AG04450 (cell line): ENCODE data around the gene FMNL2. TPM values are rescaled to one million over a fixed set of nuclear protein-coding genes. Genes with fewer than 3 reads are reported as not detected.

ENCODE experiments used
- CTCF ChIA-PET: fragments of 300-600, 350-600 bp; formaldehyde crosslinking; extraction: SDS; loops from one replicate; lab custom pipeline; 2022; ENCODE audit warnings: antibody characterized with exemption, inconsistent platforms; lab: Charles Lee
- POLR2A ChIA-PET: fragments of 350-600 bp; formaldehyde crosslinking; extraction: SDS; loops from one replicate; lab custom pipeline; 2021; ENCODE audit warnings: antibody characterized with exemption, inconsistent platforms; lab: Yijun Ruan, JAX
- DNase-seq: peaks from one replicate; pipeline ENCODE4 v3.0.0-alpha.2; 2011; ENCODE audit warnings: low read depth, low spot score
- H3K27ac ChIP-seq: one replicate; pipeline ENCODE4 v1.5.1; 2012; ENCODE audit warnings: low read depth, low read length, control low read depth
- H3K27me3 ChIP-seq: one replicate; pipeline ENCODE4 v1.6.0; 2012; ENCODE audit warnings: low read length; ENCODE audit not compliant: control insufficient read depth, insufficient read depth
- H3K4me3 ChIP-seq: 2 replicates; pipeline ENCODE4 v1.5.1; 2011; ENCODE audit warnings: mild to moderate bottlenecking, low read depth, low read length, control low read depth
- H3K9me3 ChIP-seq: 2 replicates; pipeline ENCODE4 v1.5.1; 2012; ENCODE audit warnings: low read length; ENCODE audit not compliant: control insufficient read depth, insufficient read depth
- polyA plus RNA-seq: library from polyadenylated mRNA; depleted of rRNA; stranded (reverse); fragments of >200 nt; gene quantifications from 2 replicates; pipeline ENCODE4 v1.2.3, GENCODE V29; 2011
- TF ChIP-seq, protein P1 (sequence below): IDR thresholded peaks from 2 replicates; pipeline ENCODE4 v1.5.1; 2011; ENCODE audit warnings: low read depth, low read length, control low read depth, inconsistent platforms

FMNL2 gene
- polyA plus RNA-seq, 1 experiment: 22.0 TPM

DNA sequence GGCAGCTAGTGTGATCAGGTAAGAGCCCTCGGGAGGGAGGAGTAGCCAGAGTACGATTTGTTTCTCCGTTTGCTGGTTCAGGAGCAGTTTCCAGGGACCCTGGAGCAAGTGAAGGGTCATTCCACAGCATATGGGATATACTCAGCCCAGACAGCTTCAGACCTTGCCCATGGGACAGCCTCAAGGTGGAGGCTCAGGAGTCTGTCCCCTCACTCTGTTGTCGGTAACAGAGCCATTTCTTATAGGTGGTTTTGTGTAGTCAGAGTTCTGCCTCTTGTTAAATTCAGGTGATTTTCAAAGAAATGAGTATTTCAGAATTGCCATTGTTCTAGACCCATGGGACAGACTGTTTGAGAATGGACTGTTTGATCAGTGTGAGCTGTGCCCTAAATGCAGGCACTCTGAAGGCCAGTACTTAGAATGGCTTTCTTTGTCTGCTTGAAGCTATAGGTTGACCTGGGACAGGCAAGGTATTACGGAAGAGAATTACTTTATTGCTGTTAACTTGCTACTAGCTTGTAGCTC lies 15.2 kb downstream of the FMNL2 start:
- POLR2A ChIA-PET: no interaction called here
- DNase-seq: no peak
- CTCF ChIA-PET: no interaction called here
- Histone ChIP-seq H3K9me3 (no peaks in the 10 kb centered on the region), H3K4me3 (no peak overlapping the region), H3K27me3 (no peaks in the 10 kb centered on the region), H3K27ac (no peak overlapping the region)
- TF ChIP-seq, protein P1, sequence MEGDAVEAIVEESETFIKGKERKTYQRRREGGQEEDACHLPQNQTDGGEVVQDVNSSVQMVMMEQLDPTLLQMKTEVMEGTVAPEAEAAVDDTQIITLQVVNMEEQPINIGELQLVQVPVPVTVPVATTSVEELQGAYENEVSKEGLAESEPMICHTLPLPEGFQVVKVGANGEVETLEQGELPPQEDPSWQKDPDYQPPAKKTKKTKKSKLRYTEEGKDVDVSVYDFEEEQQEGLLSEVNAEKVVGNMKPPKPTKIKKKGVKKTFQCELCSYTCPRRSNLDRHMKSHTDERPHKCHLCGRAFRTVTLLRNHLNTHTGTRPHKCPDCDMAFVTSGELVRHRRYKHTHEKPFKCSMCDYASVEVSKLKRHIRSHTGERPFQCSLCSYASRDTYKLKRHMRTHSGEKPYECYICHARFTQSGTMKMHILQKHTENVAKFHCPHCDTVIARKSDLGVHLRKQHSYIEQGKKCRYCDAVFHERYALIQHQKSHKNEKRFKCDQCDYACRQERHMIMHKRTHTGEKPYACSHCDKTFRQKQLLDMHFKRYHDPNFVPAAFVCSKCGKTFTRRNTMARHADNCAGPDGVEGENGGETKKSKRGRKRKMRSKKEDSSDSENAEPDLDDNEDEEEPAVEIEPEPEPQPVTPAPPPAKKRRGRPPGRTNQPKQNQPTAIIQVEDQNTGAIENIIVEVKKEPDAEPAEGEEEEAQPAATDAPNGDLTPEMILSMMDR: no peak

DNA sequence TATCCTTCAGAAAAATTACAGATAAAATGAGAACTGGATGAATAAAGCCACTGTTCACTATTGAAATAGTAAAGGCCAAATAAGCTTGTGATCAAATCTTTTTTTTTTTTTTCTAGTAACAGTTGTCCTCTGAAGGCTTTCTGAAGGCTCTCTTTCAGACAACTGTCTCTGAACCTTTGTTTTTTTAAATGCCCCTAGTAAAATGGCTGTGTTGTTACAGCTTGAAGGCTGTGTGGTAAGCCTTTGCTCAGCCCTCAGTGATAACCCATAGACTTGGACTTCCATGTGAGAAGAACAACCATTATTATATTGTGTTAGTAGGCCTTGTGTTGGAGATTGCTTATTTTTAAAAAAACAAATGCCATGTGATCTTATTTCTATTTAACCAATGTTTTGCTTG lies 17.6 kb downstream of the FMNL2 start:
- no peak for DNase-seq
- Histone ChIP-seq H3K9me3 (no peaks in the 10 kb centered on the region), H3K27me3 (no peaks in the 10 kb centered on the region), H3K27ac (no peak overlapping the region), H3K4me3 (no peak overlapping the region)
- CTCF ChIA-PET: interaction anchor here (0.6 to 1.0 kb wide), 4 partner anchors 10 to 283 kb away, joined by 3 to 4 read pairs (median 3); no protein-coding TSS in a partner anchor
- POLR2A ChIA-PET: no interaction called here
- TF ChIP-seq, protein P1: no peak

DNA sequence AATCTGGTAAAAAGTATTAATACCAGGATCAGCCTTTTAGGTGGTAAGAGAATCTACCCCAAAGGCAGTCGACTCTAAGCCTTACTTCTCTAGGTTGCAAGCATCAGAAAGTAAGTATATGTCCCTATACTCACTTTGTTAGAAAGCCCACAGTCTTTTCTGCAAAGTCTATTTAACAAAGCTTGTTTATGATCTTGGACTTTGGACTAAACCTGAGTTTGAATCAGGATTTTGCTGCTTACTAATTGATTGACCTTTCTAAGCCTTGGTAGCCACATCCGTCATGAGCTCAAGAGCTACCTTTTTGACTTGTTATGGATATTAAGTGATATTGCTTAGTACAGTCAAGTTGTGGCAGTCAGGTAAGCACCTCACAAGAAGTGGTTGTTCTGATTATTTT lies 18.4 kb downstream of the FMNL2 start:
- ChIA-PET POLR2A (interaction anchor here (1.1 kb wide), 1 partner anchor 17 kb away, joined by 4 read pairs; no protein-coding TSS in a partner anchor), CTCF (no interaction called here)
- DNase-seq: no peak
- no peak overlapping the region for H3K4me3 ChIP-seq
- no peaks in the 10 kb centered on the region for H3K27me3 ChIP-seq
- H3K9me3 ChIP-seq: no peaks in the 10 kb centered on the region
- no peak overlapping the region for H3K27ac ChIP-seq
- TF ChIP-seq, protein P1: no peak

DNA sequence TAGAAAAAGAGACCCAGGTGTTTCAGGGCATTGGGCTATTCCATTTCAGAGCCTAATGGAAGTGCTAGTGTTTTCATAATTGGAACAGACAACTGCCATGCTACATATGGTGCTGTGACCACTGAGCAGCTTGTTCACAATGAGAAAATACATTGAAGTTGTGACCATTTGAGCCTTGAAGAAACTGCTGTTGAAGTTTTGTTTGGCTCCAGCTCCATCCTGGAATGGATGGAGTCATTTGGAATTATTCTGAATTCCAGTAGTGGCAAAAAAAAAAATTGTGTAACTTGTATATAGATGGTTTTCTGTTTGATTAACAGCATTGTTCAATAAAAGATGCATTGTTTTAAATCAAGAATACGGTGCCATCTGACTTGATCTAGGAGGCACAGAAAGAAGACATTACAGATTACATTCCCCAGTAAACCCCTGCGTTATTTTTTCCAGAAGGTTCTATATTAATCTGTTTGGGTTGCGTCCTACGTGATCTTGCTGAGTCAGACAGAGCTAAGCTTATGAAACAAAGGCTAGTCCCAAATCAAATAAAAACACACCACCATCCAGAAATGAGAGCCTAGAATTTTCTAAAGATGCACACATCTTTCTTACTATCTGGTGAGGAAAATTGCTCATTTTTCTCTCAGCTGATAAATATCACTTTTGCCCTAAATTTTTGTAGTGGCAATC lies 19.2 kb downstream of the FMNL2 start:
- H3K4me3 ChIP-seq: no peak overlapping the region
- CTCF ChIA-PET: interaction anchor here (1.5 kb wide), 1 partner anchor 282 kb away, joined by 4 read pairs; no protein-coding TSS in a partner anchor
- TF ChIP-seq, protein P1: no peak
- POLR2A ChIA-PET: interaction anchor here (1.1 kb wide), 1 partner anchor 18 kb away, joined by 4 read pairs; no protein-coding TSS in a partner anchor
- DNase-seq: no peak
- no peaks in the 10 kb centered on the region for H3K9me3 ChIP-seq
- H3K27ac ChIP-seq: no peak overlapping the region
- H3K27me3 ChIP-seq: no peaks in the 10 kb centered on the region

DNA sequence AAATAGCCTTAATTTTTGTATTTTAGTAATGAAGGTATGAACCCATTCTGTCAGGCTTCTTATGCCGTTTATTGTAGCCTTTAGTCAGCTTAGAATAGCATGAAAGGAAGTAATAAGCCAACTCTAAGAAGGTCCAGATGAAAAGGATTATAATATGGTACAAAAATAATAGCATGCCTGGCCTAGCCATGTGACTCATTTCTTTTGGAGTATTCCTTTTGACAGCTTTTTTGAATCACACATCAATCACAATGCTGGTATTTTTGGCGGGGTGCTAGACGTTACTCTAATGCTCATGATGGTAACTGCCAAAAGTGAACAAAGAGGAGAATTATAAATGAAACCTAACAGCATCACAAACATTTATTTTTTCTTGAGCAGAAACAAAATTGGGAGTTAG lies 19.9 kb downstream of the FMNL2 start:
- Histone ChIP-seq H3K9me3 (no peaks in the 10 kb centered on the region), H3K27ac (no peak overlapping the region), H3K27me3 (no peaks in the 10 kb centered on the region), H3K4me3 (no peak overlapping the region)
- CTCF ChIA-PET: interaction anchor here (1.5 kb wide), 1 partner anchor 281 kb away, joined by 4 read pairs; no protein-coding TSS in a partner anchor
- DNase-seq: no peak
- TF ChIP-seq, protein P1: no peak
- POLR2A ChIA-PET: no interaction called here
